CD4-positive, alpha-beta memory T cell (primary cell): ENCODE measurements around the gene SRPK1. TPM values are rescaled to one million over a fixed set of nuclear protein-coding genes. Genes with fewer than 3 reads are reported as not detected.
A peak's percentile ranks its signal among the peaks of the same experiment; 100 is the strongest.

Source experiments
- CTCF ChIA-PET: fragments of 350-600 bp; sonication (Branson Sonifier 250); formaldehyde crosslinking; loops from one replicate; lab custom pipeline; 2021; ENCODE audit warnings: inconsistent platforms; ENCODE audit not compliant: partially characterized antibody; lab: Charles Lee
- POLR2A ChIA-PET: fragments of 350-600 bp; sonication (Branson Sonifier 250); formaldehyde crosslinking; loops from one replicate; lab custom pipeline; 2021; ENCODE audit not compliant: partially characterized antibody; lab: Charles Lee
- DNase-seq, 5 donors: peaks; one replicate each; pipeline versions ENCODE4 v3.0.0 to v3.0.0-alpha.2; 2020 to 2022; ENCODE audit warnings: mixed read lengths in 1 of 5
- H3K27ac ChIP-seq: one replicate; pipeline ENCODE4 v1.7.0; 2013; ENCODE audit warnings: low read depth, low read length
- H3K27me3 ChIP-seq: 2 replicates; pipeline ENCODE4 v1.7.0; 2013; ENCODE audit warnings: mild to moderate bottlenecking, low read length, moderate library complexity; ENCODE audit not compliant: insufficient read depth
- H3K36me3 ChIP-seq: 2 replicates; pipeline ENCODE4 v1.7.0; 2013; ENCODE audit warnings: mild to moderate bottlenecking, low read length, moderate library complexity; ENCODE audit not compliant: insufficient read depth
- H3K4me1 ChIP-seq: 2 replicates; pipeline ENCODE4 v1.7.0; 2013; ENCODE audit warnings: mild to moderate bottlenecking, low read length, moderate library complexity; ENCODE audit not compliant: insufficient read depth
- H3K4me3 ChIP-seq, 2 donors: one replicate each; pipeline ENCODE4 v1.7.0; 2013; ENCODE audit warnings: low read length in 2 of 2, mild to moderate bottlenecking in 1 of 2
- H3K9me3 ChIP-seq, 2 donors: one replicate each; pipeline ENCODE4 v1.7.0; 2013; ENCODE audit warnings: low read length in 2 of 2, control low read depth in 1 of 2; ENCODE audit not compliant: control insufficient read depth in 1 of 2
- H3K27ac Mint-ChIP-seq, 7 donors: one replicate each; pipeline ENCODE4 v1.8.0; 2020 to 2021; ENCODE audit warnings: mixed read lengths in 7 of 7, mild to moderate bottlenecking in 6 of 7, inconsistent platforms in 3 of 7, moderate library complexity in 3 of 7
- H3K27me3 Mint-ChIP-seq, 2 donors: one replicate each; pipeline ENCODE4 v1.8.0; 2020 to 2021; ENCODE audit warnings: mixed read lengths in 2 of 2
- H3K36me3 Mint-ChIP-seq, 2 donors: one replicate each; pipeline ENCODE4 v1.8.0; 2020 to 2021; ENCODE audit warnings: mixed read lengths in 2 of 2, inconsistent platforms in 1 of 2, mild to moderate bottlenecking in 1 of 2
- H3K4me1 Mint-ChIP-seq, 4 donors: one replicate each; pipeline ENCODE4 v1.8.0; 2020 to 2021; ENCODE audit warnings: mixed read lengths in 4 of 4, mild to moderate bottlenecking in 1 of 4
- H3K4me3 Mint-ChIP-seq, 8 donors: one replicate each; pipeline ENCODE4 v1.8.0; 2020 to 2021; ENCODE audit warnings: mixed read lengths in 8 of 8, mild to moderate bottlenecking in 7 of 8, moderate library complexity in 6 of 8, inconsistent platforms in 3 of 8
- H3K9me3 Mint-ChIP-seq, 8 donors: one replicate each; pipeline ENCODE4 v1.8.0; 2020 to 2021; ENCODE audit warnings: mixed read lengths in 8 of 8, mild to moderate bottlenecking in 5 of 8, inconsistent platforms in 3 of 8, moderate library complexity in 1 of 8
- intact Hi-C: fragments of 100-400 bp; cut with micrococcal nuclease; formaldehyde crosslinking; loops from one replicate; pipeline ENCODE4 v1.15.1; 2023
- polyA plus RNA-seq, 2 donors: library from polyadenylated mRNA; unstranded; fragments of 300-500 nt; fragmentation: Illumina TruSeq; gene quantifications; one replicate each; pipeline ENCODE4 v1.2.3, GENCODE V29; 2021
- total RNA-seq, 2 experiments: library from RNA; stranded (reverse); gene quantifications; one replicate each; pipeline ENCODE4 v1.2.3, GENCODE V29; 2021

The SRPK1 gene
- total and polyA plus RNA-seq, 4 experiments from 2014 or later, result 47.6 to 57.5 (median 51.6) TPM

GRCh38 chr6:35905141-35905785 is 15.6 kb downstream of the SRPK1 start:
- Mint-ChIP-seq H3K36me3 (peaks cover 44 to 46% of the 10 kb centered on the region in 2 donors), H3K27me3 (no peaks in the 10 kb centered on the region), H3K4me3 (no peak overlapping the region), H3K27ac (peak overlapping the region in 1 of 7 donors; percentile 2), H3K4me1 (peaks cover 7 to 24% (median 19%) of the 10 kb centered on the region in 4 donors), H3K9me3 (peaks cover 0 to 23% (median 18%) of the 10 kb centered on the region in 8 donors)
- H3K27me3 ChIP-seq, result no peaks in the 10 kb centered on the region
- no peak overlapping the region for H3K27ac ChIP-seq
- DNase-seq, result no peak
- ChIA-PET CTCF (interaction anchor here (1.1 kb wide), 1 partner anchor 190 kb away, joined by 3 read pairs; no protein-coding TSS in a partner anchor), POLR2A (no interaction called here)
- no peaks in the 10 kb centered on the region for H3K9me3 ChIP-seq
- H3K36me3 ChIP-seq, result no peaks in the 10 kb centered on the region
- H3K4me1 ChIP-seq, result no peaks in the 10 kb centered on the region
- no peak overlapping the region for H3K4me3 ChIP-seq
- intact Hi-C loops, result no loop called here

DNA sequence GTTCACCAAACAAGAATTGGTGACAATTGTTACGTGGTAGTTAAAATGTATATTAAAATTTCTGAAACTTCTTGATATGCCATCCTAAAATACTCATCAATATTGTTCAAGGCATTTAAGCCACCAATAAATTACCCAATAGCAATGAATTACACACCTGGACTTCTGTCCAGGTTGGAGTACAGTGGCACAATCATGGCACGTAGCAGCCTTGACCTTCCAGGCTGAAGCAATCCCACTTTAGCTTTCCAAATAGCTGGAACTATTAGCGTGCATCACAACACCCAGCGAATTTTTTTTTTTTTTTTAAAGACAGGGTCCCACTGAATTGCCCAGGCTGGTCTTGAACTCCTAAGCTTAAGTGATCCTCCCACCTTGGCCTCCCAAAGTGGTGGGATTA is 17.2 kb downstream of the SRPK1 start:
- Histone ChIP-seq H3K36me3 (no peaks in the 10 kb centered on the region), H3K4me1 (no peaks in the 10 kb centered on the region), H3K27ac (no peak overlapping the region), H3K4me3 (no peak overlapping the region), H3K9me3 (no peaks in the 10 kb centered on the region), H3K27me3 (no peaks in the 10 kb centered on the region)
- no peak for DNase-seq
- Mint-ChIP-seq H3K9me3 (peaks cover 0 to 8% (median 7%) of the 10 kb centered on the region in 8 donors), H3K4me3 (no peak overlapping the region), H3K27ac (peak overlapping the region in 1 of 7 donors; percentile 27), H3K27me3 (no peaks in the 10 kb centered on the region), H3K4me1 (peaks cover 13 to 24% (median 20%) of the 10 kb centered on the region in 4 donors), H3K36me3 (peaks cover 40 to 43% of the 10 kb centered on the region in 2 donors)
- ChIA-PET POLR2A (no interaction called here), CTCF (interaction anchor here (0.7 kb wide), 1 partner anchor 19 kb away, joined by 3 read pairs; no protein-coding TSS in a partner anchor)
- intact Hi-C loops, result no loop called here

GRCh38 chr6:35900448-35900847 is 20.4 kb downstream of the SRPK1 start:
- Histone ChIP-seq H3K9me3 (no peaks in the 10 kb centered on the region), H3K4me1 (no peaks in the 10 kb centered on the region), H3K27me3 (no peaks in the 10 kb centered on the region), H3K27ac (no peak overlapping the region), H3K4me3 (no peak overlapping the region), H3K36me3 (no peaks in the 10 kb centered on the region)
- no peaks in the 10 kb centered on the region for H3K9me3 Mint-ChIP-seq
- peak overlapping the region in 1 of 7 donors; percentile 39 for H3K27ac Mint-ChIP-seq
- H3K27me3 Mint-ChIP-seq, result no peaks in the 10 kb centered on the region
- intact Hi-C loops, result no loop called here
- H3K36me3 Mint-ChIP-seq, result peaks cover 34 to 37% of the 10 kb centered on the region in 2 donors
- ChIA-PET CTCF (no interaction called here), POLR2A (no interaction called here)
- peaks cover 17 to 23% (median 19%) of the 10 kb centered on the region in 4 donors for H3K4me1 Mint-ChIP-seq
- H3K4me3 Mint-ChIP-seq, result no peak overlapping the region
- DNase-seq, result no peak

DNA sequence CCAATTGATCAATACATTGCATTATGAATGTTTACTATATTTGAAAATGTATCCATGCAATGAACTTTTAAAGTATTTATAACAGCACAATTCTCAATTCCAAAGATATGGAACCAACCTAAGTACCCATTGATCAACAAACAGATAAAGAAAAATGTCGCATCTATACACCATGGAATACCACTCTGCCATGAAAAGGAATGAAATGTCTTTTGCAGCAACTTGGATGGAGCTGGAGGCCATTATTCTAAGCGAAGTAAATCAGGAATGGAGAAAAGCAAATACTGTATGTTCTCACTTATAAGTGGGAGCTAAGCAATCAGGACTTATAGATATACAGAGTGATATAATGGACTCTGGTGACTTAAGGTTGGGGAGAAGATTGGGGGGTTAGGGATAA is 22.9 kb downstream of the SRPK1 start:
- Histone ChIP-seq H3K27me3 (no peaks in the 10 kb centered on the region), H3K4me3 (no peak overlapping the region), H3K4me1 (no peaks in the 10 kb centered on the region), H3K27ac (no peak overlapping the region), H3K36me3 (no peaks in the 10 kb centered on the region), H3K9me3 (no peaks in the 10 kb centered on the region)
- Mint-ChIP-seq H3K4me1 (peaks cover 25 to 33% (median 26%) of the 10 kb centered on the region in 4 donors), H3K27me3 (no peaks in the 10 kb centered on the region), H3K4me3 (no peak overlapping the region), H3K9me3 (no peaks in the 10 kb centered on the region), H3K36me3 (peaks cover 29 to 35% of the 10 kb centered on the region in 2 donors), H3K27ac (no peak overlapping the region)
- intact Hi-C loops, result no loop called here
- ChIA-PET POLR2A (interaction anchor here (0.6 kb wide), 1 partner anchor 474 kb away, joined by 3 read pairs; no protein-coding TSS in a partner anchor), CTCF (no interaction called here)
- DNase-seq, result no peak

GRCh38 chr6:35897486-35897885 is 23.4 kb downstream of the SRPK1 start:
- Mint-ChIP-seq H3K9me3 (no peaks in the 10 kb centered on the region), H3K27ac (no peak overlapping the region), H3K27me3 (no peaks in the 10 kb centered on the region), H3K4me3 (no peak overlapping the region), H3K36me3 (peaks cover 26 to 39% of the 10 kb centered on the region in 2 donors), H3K4me1 (peaks cover 24 to 34% (median 27%) of the 10 kb centered on the region in 4 donors)
- ChIA-PET CTCF (no interaction called here), POLR2A (no interaction called here)
- H3K4me3 ChIP-seq, result no peak overlapping the region
- no peaks in the 10 kb centered on the region for H3K36me3 ChIP-seq
- DNase-seq, result no peak
- no peaks in the 10 kb centered on the region for H3K27me3 ChIP-seq
- intact Hi-C loops, result no loop called here
- H3K4me1 ChIP-seq, result no peaks in the 10 kb centered on the region
- no peaks in the 10 kb centered on the region for H3K9me3 ChIP-seq
- no peak overlapping the region for H3K27ac ChIP-seq

GRCh38 chr6:35897036-35897435 is 23.9 kb downstream of the SRPK1 start:
- H3K4me1 Mint-ChIP-seq, result peaks cover 24 to 34% (median 27%) of the 10 kb centered on the region in 4 donors
- H3K27ac Mint-ChIP-seq, result no peak overlapping the region
- Histone ChIP-seq H3K27me3 (no peaks in the 10 kb centered on the region), H3K9me3 (no peaks in the 10 kb centered on the region), H3K4me1 (no peaks in the 10 kb centered on the region), H3K36me3 (no peaks in the 10 kb centered on the region), H3K27ac (no peak overlapping the region), H3K4me3 (no peak overlapping the region)
- H3K36me3 Mint-ChIP-seq, result peaks cover 24 to 39% of the 10 kb centered on the region in 2 donors
- CTCF ChIA-PET, result no interaction called here
- POLR2A ChIA-PET, result no interaction called here
- H3K9me3 Mint-ChIP-seq, result no peaks in the 10 kb centered on the region
- intact Hi-C loops, result no loop called here
- DNase-seq, result no peak
- no peak overlapping the region for H3K4me3 Mint-ChIP-seq
- H3K27me3 Mint-ChIP-seq, result no peaks in the 10 kb centered on the region

GRCh38 chr6:35896228-35896627 is 24.7 kb downstream of the SRPK1 start:
- Histone ChIP-seq H3K36me3 (no peaks in the 10 kb centered on the region), H3K27me3 (no peaks in the 10 kb centered on the region), H3K27ac (no peak overlapping the region), H3K4me1 (no peaks in the 10 kb centered on the region), H3K9me3 (no peaks in the 10 kb centered on the region), H3K4me3 (no peak overlapping the region)
- no peak for DNase-seq
- CTCF ChIA-PET, result no interaction called here
- H3K27ac Mint-ChIP-seq, result peak overlapping the region in 2 of 7 donors; percentile 7 to 42
- H3K27me3 Mint-ChIP-seq, result no peaks in the 10 kb centered on the region
- no peak overlapping the region for H3K4me3 Mint-ChIP-seq
- peaks cover 25 to 34% of the 10 kb centered on the region in 2 donors for H3K36me3 Mint-ChIP-seq
- POLR2A ChIA-PET, result no interaction called here
- peaks cover 24 to 34% (median 27%) of the 10 kb centered on the region in 4 donors for H3K4me1 Mint-ChIP-seq
- H3K9me3 Mint-ChIP-seq, result no peaks in the 10 kb centered on the region
- intact Hi-C loops, result no loop called here
